NOMO-1 treated with DMSO at 0.1 percent for 48 hours (cell line): Measurements from ENCODE around the gene HYI.
"Not testable (repeated sequence)": the region's sequence is repeated elsewhere in the genome, so short reads cannot be mapped to it uniquely, and the experiment has no call there.

Experiments
- DNase-seq: peaks from one replicate; lab custom pipeline; 2025; ENCODE audit not compliant: unreplicated experiment; lab: John Stamatoyannopoulos, UW

HYI gene, protein sequence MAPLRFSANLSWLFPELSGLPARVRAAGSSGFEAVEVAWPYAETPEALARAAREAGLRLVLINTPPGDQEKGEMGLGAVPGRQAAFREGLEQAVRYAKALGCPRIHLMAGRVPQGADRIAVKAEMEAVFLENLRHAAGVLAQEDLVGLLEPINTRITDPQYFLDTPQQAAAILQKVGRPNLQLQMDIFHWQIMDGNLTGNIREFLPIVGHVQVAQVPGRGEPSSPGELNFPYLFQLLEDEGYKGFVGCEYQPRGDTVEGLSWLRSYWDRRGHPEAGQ

DNA sequence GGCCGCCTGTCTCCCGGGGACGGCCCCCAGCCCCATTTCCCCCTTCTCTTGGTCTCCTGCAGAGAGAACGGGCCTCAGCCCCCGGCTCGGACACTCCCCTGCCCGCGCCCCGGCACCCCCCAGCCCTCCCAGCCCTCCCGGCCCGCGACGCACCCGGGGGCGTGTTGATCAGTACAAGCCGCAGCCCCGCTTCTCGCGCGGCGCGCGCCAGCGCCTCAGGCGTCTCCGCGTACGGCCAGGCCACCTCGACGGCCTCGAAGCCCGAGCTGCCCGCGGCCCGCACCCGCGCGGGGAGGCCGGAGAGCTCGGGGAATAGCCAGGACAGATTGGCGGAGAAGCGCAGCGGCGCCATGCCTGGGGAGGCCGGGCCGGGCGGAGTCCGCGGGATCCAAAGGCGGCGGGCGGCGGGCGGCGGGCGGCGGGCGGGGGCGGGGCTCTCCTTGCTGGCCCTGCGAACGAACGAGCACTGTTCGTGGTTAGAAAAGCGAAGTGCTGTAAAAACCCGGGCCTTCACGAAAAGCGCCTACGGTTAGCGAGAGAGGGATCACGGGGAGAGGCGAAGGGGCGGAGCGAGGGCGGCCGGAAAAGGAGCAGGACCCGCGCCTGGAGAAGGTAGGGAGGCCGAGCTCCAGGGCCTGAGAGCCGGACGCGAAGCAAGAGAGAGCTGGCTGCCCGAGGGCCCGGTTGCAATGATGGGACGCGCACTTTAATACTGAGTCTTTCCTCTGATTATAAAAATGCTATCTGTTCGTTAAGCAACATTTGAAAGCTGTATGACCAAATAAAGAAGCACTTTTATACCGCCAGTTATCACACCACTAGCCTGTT is at the start of gene HYI:
Gene HYI, minus strand, starts transcription at position 490 of the 828 bp plus-strand sequence. Its CDS starts 138 bp downstream, at position 352.
- peak; percentile 93 for DNase-seq

DNA sequence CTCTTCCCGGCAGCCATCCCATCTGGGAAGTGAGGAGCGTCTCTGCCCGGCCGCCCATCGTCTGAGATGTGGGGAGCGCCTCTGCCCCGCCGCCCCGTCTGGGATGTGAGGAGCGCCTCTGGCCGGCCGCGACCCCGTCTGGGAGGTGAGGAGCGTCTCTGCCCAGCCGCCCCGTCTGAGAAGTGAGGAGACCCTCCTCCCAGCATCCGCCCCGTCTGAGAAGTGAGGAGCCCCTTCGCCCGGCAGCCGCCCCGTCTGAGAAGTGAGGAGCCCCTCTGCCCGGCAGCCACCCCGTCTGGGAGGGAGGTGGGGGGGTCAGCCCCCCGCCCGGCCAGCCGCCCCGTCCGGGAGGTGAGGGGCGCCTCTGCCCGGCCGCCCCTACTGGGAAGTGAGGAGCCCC is 48.1 kb upstream of the HYI start:
- DNase-seq: not testable (repeated sequence)

DNA sequence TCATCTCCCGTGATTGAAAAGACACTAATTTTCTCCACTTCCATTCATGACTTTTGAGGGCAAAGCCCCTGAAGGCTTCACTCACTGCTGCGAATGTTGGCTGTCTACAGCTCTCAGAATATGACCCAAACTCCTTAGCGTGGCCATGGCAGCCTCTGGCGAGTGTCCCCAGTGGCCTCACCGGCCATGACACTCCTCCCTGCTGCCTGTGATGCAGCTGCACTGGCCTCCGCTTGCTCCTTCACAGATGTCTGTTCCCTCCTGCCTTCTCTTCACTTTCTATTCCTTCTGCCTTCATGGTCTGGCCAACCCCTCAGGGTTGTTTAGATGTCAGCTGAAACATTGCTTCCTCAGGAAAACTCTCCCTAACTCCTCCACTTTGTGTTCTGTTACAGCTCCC is 46.2 kb upstream of the HYI start:
- no peak for DNase-seq

DNA sequence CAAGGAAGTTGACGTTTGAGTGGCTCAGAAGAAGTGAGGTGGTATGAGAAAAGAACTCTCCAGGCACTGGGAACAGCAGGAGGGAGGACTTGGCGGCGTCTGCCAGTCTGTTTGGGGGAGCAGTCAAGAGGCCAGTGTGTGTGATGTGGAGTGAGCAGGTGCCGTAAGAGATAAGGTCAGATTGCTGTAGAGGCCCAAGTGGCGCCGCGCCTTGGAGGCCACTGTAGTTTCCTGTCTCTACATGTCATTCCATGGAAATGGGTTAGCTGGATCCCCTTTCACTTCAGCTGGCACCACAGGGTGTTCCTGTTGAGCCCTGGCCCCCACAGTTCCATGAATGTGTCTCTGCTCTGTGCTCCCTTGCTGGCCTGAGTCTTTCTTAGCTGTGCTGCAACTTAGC is 41.5 kb upstream of the HYI start:
- DNase-seq: no peak

DNA sequence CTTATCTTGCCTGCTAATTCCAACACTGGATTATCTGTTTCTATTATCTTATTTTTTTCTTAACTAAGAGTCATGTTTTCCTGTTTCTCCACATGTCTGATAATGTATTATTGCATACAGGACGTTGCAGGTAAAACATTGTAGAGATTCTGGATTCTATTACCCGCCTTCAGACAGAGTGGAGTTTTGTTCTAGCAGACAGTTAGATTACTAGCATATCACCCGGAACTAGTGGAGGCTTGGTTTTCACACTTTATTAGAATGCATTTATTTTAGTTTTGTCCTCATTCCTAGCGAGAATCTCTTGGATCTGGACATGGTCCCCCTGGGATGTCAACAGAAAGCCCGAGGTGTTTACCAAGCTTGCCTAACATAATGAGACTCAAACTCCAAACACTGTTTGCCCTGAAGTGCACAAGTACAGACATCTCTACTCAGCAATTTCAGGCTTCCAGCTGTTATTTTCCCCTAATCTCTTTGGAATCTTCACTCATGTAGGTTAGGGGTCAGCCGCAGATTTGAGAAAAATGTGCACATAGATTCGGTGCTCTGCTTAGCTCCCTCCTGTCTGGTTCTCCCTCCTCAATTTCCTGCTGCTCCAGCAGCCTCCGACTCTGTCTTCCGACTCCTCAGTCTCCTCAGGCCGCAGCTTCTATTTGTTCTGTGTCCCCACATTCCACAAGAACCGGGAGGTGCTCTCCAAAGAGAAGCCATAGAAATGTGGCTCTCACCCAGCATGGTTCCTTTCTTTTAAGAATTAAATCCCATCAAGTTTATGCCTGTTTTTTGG is 40.1 kb upstream of the HYI start:
- DNase-seq: no peak

DNA sequence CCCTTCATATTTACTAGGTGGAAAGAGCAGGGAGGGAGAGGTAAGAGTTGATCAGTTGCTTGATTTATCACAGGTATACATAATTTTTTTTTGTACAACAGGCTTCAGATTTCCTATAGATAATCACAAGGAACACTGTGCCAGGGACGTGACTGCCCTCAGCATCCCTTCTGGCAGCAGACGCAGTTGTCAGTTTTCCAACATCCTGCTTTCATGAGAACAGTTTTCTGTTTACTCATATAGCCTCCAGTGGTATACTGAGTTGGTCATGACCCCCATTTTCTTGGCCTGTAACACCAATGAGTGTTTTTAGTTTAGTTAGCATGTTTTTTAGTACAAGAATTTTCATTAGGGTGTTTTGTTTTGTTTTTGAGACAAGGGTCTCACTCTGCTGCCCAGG is 39.1 kb upstream of the HYI start:
- no peak for DNase-seq

DNA sequence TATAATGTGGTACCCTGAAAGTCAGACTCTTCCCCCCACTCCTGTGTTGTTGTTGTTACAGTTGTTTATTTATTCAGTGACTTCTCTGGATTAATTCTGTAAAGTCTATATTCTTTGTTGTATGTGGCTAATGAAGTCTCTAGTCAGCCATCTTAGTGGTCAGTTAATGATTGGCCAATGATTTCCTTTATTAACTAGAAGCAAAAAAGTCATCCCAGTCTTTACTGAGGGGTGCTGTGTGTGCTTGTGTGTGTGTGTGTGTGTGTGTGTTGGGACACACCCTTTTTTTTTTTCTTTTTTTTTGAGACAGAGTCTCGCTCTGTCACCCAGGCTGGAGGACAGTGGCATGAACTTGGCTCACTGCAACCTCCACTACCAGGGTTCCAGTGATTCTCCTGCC is 37.3 kb upstream of the HYI start:
- no peak for DNase-seq

DNA sequence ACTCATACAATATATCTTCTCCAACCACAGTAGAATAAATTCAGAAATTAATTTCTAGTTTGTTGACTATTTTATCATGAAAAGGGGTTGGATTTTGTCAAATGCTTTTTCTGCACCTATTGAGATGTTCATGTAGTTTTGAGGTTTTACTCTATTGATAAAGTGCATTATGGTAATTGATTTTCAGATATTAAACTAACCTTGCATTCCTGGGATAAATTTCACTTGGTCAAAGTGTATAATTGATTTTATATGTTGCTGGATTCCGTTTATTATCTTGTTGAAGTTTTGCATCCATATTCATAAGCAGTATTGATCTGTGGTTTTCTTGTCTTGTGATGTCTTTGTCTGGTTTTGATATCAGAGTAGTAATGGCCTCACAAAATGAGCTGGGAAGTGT is 34.4 kb upstream of the HYI start:
- DNase-seq: no peak

DNA sequence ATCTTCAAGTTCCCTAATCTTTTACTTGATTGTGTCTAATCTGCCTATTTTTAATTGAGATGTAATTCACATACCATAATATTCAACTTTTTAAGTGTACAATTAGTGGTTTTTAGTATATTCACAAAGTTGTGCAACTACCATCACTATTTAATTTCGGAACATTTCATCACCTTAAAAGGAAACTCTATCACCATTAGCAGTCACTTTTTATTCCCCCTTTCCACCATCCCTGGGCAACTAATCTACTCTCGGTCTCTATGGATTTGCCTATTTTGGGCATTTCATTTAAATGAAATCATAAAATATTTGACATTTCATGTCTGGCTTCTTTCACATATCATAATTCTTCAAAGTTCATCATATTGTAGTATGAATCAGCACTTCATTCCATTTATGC is 30.6 kb upstream of the HYI start:
- peak; percentile 22 for DNase-seq

DNA sequence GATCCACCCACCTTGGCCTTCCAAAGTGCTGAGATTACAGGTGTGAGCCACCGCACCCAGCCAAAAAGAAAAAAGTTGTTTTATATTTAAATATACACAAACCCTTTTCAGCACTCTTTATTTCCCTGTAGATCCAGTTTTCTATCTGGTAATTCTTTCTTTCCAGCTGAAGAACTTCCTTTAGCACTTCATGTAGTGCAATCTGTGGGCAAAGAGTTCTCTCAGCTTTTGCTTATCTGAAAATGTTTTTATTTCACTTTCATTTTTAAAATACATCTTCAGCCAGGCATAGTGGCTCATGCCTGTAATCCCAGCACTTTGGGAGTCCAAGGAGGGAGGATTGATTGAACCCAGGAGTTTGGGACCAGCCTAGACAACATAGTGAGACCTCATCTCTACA is 28.5 kb upstream of the HYI start:
- DNase-seq: no peak

DNA sequence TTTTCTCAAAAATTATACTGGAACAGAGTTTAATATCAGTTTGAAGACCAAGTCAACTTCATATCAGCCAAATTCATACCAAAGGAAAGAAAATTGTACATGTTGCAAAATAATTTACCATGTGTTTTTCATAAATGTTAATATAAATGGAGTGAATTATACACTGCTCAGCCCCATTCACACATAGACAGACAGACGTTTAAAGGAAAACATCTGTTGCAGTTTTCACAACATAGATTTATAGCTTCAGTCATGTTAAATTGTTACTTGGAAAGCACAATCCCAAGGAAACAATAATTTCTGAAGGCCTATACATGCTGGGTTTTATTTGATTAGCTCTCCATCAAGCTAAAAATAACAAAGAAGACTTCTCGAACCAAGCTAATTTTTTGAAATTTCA is 27.8 kb upstream of the HYI start:
- DNase-seq: no peak

DNA sequence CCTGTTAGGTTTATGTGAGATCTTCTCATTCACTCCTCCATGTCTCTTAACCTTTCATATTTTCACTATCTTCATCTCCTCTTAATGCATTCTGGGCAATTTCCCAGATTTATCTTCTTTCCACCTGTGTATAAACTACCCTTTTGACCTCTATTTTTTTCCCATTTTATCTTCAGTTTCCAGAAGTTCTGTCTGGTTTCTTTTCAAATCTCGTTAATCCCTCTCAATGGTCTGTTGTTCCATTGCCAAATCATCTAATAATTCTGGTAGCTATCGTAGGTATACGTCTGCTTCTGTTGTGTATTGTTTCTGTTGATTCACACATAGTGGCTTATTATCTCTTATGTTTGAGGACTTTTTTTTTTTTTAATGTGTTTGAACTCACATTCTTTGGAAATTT is 25.7 kb upstream of the HYI start:
- DNase-seq: no peak

DNA sequence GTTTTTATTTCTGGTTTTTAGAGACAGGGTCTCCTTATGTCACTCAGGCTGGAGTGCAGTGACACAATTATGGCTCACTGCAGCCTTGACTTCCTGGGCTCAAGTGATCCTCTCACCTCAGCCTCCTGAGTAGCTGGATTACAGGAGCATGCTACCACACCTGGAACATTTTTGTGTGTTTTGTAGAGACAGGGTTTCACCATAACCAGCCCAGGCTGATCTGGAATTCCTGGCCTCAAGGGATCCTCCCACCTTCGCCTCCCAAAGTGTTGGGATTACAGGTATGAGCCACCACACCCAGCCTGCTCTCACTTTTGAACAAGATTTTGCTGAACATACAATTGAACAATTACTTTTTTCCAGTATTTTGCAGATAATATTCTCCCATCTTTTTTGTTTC is 24.0 kb upstream of the HYI start:
- no peak for DNase-seq

DNA sequence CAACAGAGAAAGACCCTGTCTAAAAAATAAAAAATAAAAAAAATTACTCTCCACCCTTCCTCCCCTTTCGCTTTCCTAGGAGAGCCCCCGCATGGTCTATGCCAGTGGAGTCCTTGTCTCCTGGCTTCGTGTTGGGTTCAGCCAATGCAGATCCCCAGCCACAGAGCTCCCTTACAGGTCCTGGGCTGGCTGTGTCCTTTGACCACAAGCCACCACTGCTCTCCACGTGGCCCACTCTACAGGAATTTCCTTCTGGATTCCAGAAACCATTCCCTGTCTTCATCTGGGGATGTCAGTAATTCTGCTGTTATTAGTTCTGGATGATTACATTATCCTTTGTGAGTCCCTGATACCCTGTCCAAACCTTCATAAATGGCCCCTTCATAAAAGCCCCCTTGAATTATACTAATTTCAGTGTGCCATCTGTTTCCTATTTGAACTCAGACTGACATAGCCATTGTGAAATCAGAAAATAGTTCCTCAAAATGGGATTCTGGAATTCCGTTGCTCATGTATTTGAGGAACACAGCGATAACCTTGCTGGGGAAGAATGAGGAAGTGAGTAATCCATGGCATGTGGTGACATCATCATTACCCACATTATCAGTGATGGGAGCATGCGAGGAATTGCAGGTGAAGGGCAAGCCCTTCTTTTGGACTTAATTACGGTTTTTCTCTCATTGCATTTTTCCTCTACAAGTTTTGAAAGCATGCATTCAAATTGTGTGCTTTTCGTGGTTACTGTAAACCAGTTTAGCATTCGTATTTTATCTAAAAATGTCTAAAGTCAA is 22.1 kb upstream of the HYI start:
- DNase-seq: not testable (repeated sequence)

DNA sequence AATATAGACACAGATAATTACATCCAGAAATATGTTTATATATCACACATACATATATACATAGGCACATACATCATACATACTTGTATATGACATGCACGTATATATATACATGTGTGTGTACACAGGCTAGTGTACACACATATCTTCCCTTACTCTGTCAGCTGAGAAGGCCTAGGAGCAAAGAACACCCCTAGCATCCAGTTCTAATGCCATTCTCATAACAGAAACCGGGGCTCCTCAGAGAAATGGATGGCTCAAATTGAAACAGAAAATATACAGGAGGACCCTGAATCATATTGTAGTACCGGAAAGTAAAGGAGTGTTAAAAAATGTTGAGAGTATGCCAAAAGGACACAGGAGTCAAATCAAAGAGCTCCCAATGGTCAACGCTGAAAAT is 19.7 kb upstream of the HYI start:
- DNase-seq: no peak

DNA sequence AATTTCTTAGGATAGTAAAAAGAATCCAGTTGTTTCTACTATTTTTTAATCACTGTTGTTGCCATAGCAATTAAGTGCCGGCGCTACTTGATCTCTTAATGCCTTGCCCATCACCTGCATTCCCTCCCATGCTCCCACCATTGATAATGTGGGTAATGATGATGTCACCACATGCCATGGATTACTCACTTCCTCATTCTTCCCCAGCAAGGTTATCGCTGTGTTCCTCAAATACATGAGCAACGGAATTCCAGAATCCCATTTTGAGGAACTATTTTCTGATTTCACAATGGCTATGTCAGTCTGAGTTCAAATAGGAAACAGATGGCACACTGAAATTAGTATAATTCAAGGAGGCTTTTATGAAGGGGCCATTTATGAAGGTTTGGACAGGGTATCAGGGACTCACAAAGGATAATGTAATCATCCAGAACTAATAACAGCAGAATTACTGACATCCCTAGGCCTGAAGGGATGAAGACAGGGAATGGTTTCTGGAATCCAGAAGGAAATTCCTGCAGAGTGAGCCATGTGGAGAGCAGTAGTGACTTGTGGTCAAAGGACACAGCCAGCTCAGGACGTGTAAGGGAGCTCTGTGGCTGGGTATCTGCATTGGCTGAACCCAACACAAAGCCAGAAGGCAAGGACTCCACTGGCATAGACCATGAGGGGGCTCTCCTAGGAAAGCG is 18.9 kb upstream of the HYI start:
- DNase-seq: not testable (repeated sequence)

DNA sequence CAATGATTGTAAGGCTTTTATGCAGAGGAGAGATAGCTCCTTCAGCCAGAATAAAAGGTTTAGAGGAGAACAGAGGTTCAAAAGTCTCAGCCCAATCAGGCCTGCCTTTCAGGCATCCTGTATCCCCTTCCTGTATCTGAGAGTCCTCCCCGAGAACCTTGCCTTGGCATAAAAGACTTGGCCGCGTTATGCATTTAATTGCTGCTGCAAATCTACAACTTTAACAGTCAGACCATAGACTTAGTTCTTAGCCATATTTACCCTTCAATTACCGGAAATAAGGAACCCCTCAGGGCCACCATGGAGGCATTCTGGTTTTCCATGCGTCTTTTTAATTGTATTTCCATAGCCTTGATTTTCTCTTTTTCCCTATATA is 18.3 kb upstream of the HYI start:
- no peak for DNase-seq

DNA sequence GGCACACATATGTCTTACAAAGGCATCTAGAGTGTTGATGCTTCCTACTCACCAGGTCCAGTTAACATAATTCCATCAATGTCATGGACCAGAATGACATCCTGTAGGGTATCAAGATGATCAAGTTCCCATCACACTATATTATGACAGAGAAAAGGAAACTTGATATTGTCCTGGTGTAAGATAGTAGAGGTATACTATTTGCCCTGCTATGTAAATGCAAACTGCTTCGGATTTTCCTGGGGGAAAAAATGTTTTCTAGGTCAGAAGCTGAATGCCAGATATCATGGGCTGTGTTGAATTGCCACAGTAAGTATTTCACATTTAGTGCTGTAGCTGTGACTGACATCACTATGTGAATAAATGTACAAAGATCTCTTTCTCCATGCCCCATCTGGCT is 16.2 kb upstream of the HYI start:
- no peak for DNase-seq

DNA sequence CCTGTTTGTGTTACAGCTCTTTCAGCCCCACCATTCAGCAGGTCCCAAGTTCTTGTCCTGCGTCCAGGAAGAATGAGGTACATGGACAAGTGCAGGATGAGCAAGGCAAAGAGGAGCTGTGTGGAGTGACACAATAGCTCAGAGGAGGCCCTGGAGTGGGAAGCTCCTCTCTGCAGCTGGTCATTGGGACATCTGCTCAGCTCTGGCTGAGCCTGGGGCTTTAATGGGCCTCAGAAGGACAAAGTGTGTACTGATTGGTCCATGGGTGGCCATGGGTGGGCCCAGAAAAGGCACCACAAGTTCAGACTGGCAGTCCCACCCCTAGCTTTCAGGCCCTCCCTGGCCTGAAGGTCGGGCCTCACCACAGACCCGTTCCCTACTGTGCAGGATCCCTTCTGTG is 14.7 kb upstream of the HYI start:
- no peak for DNase-seq

DNA sequence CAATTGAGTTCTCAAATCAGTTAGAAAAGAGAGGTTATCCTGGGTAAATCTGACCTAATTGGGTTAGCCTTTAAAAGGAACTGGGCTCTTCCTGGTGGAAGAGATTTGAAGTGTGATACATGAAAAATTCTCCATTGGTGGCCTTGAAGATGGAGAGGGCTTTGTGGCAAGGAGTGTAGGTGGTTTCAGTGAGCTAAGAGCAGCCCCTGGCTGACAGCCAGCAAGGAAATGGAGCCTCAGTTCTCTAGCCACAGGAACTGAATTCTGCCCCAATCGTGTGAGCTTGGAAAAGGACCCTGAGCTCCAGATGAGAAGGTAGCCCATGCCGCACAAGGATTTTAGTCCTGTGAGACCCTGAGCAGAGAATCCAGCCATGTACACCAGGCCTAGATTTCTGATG is 12.7 kb upstream of the HYI start:
- DNase-seq: no peak
